Thyroid gland (tissue), 4 donors: ENCODE results near the gene PITPNC1.

ENCODE experiments used
- CTCF ChIP-seq, 6 experiments: fragments of 200-600 bp in 3 of 6; fragments of 450-650 bp in 3 of 6; sonication (generic) in 3 of 6; IDR thresholded peaks; one replicate each; pipeline ENCODE4 v1.5.1; 2016 to 2019; ENCODE audit warnings: antibody characterized with exemption in 6 of 6, mild to moderate bottlenecking in 2 of 6, inconsistent platforms in 1 of 6, moderate library complexity in 1 of 6
- POLR2A ChIP-seq, 2 donors: fragments of 450-650 bp; IDR thresholded peaks; one replicate each; pipeline ENCODE4 v1.6.1; 2017; ENCODE audit warnings: antibody characterized with exemption in 2 of 2, mild to moderate bottlenecking in 2 of 2, moderate library complexity in 1 of 2

GRCh38 chr17:67467500-67468455 is 90.7 kb downstream of the PITPNC1 start:
- no peak for TF ChIP-seq CTCF (IDR thresholded peaks at IDR 0.05)
- no peak for TF ChIP-seq POLR2A (IDR thresholded peaks at IDR 0.05)
